Activated CD4-positive, alpha-beta memory T cell treated with anti-CD3 and anti-CD28 coated beads for 36 hours (primary cell): ENCODE data around the gene NKX6-2. TPM values are rescaled to one million over a fixed set of nuclear protein-coding genes. Genes with fewer than 3 reads are reported as not detected.
"Not testable (repeated sequence)": the region's sequence is repeated elsewhere in the genome, so short reads cannot be mapped to it uniquely, and the experiment has no call there.

Experiments used
- CTCF ChIA-PET: fragments of 350-600 bp; sonication (Branson Sonifier 250); formaldehyde crosslinking; loops from one replicate; lab custom pipeline; 2021; ENCODE audit warnings: antibody characterized with exemption, inconsistent platforms; lab: Charles Lee
- POLR2A ChIA-PET: fragments of 350-600 bp; sonication (Branson Sonifier 250); formaldehyde crosslinking; loops from one replicate; lab custom pipeline; 2021; ENCODE audit warnings: antibody characterized with exemption; lab: Charles Lee
- DNase-seq: peaks from one replicate; pipeline ENCODE4 v3.0.0-alpha.2; 2020
- H3K27ac Mint-ChIP-seq: one replicate; pipeline ENCODE4 v1.8.0; 2021; ENCODE audit warnings: mixed read lengths
- H3K27me3 Mint-ChIP-seq: one replicate; pipeline ENCODE4 v1.8.0; 2021; ENCODE audit warnings: mixed read lengths
- H3K36me3 Mint-ChIP-seq: one replicate; pipeline ENCODE4 v1.8.0; 2021; ENCODE audit warnings: mixed read lengths
- H3K4me1 Mint-ChIP-seq: one replicate; pipeline ENCODE4 v1.8.0; 2021; ENCODE audit warnings: low read depth, mixed read lengths
- H3K4me3 Mint-ChIP-seq: one replicate; pipeline ENCODE4 v1.8.0; 2021; ENCODE audit warnings: mild to moderate bottlenecking, mixed read lengths
- H3K9me3 Mint-ChIP-seq: one replicate; pipeline ENCODE4 v1.8.0; 2021; ENCODE audit warnings: mixed read lengths
- intact Hi-C: fragments of 100-400 bp; cut with micrococcal nuclease; formaldehyde crosslinking; loops from one replicate; pipeline ENCODE4 v1.15.1; 2023
- total RNA-seq, 2 experiments: library from RNA; stranded (reverse); gene quantifications; one replicate each; pipeline ENCODE4 v1.2.3, GENCODE V29; 2021

The NKX6-2 gene
- total RNA-seq, 2 experiments from 2014 or later = not detected

DNA sequence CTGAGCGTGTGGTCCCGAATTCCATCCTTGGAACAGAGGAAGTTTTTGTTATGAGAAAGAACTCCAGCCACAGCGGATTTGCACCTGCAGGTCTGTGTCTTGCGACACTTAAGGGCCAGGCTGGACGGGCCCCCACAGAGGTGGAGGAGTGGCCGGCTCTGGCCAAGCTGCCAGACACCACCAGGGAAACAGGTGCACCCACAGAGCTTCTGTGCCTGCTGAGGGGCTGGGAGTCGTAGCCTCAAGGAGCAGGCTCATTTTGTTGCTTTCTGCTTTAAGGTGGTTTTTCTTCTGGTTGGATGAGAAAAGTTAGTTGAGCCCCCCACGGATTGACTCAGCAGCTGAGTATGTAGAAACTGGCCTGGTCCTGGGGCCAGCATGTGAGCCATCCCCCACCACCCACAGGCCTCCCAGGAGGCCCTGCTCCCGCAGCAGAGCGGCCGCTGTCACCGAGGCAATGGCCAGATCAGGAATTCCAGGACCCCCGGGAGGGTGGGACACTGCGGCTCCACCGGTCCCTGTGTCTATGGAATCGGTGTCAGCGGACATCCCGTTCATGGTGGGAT is 41.9 kb downstream of the NKX6-2 start:
- H3K4me1 Mint-ChIP-seq = no peaks in the 10 kb centered on the region
- no peak for DNase-seq
- ChIA-PET POLR2A (no interaction called here), CTCF (no interaction called here)
- no peak overlapping the region for H3K27ac Mint-ChIP-seq
- H3K9me3 Mint-ChIP-seq = no peaks in the 10 kb centered on the region
- H3K27me3 Mint-ChIP-seq = no peaks in the 10 kb centered on the region
- H3K4me3 Mint-ChIP-seq = no peak overlapping the region
- H3K36me3 Mint-ChIP-seq = no peaks in the 10 kb centered on the region
- intact Hi-C loops = no loop called here

DNA sequence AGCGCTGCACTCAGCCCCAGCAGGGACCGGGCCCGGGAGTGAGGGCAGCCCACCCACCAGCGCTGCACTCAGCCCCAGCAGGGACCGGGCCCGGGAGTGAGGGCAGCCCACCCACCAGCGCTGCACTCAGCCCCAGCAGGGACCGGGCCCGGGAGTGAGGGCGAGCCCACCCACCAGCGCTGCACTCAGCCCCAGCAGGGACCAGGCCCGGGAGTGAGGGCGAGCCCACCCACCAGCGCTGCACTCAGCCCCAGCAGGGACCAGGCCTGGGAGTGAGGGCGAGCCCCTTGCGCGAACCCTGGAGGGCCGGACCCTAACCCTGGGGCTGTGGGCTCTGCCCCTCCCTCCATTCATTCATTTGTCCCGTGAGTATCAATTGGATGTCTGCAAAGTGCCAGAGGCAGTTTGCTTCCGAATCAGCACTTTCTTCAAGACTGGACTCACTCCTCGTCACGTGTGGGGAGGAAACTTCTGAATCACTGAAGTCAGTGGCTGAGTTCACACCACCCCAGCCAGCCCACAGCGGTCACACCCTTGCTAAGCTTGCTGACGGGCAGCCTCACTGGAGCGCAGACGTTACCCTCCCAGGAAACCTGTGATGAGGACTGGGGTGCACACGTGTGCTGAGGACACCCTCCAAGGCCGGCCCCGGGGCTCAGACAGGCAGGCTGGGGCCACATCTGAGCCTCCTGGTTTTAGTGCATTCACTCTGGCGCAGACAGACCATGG is 42.6 kb downstream of the NKX6-2 start:
- H3K36me3 Mint-ChIP-seq, CTCF ChIA-PET, DNase-seq, H3K27ac Mint-ChIP-seq, H3K4me3 Mint-ChIP-seq, H3K9me3 Mint-ChIP-seq, intact Hi-C loops, H3K4me1 Mint-ChIP-seq, POLR2A ChIA-PET, H3K27me3 Mint-ChIP-seq: not testable (repeated sequence)

DNA sequence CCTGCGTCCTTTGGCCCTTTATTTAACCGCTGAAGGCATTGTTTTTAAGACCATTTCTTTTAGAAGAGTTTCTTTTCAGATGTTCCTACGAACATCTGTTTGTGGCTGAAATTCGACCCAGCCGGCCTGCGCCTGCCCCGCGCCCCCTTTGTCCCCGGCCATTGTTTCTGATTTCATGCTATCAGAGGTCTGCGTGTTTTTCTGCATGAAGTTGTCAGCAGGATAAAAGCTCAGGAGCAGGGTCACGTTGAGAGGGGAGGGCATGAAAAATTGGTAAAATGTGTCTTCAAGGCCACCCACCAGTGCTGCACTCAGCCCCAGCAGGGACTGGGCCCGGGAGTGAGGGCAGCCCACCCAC is 43.1 kb downstream of the NKX6-2 start:
- intact Hi-C loops = no loop called here
- POLR2A ChIA-PET = no interaction called here

DNA sequence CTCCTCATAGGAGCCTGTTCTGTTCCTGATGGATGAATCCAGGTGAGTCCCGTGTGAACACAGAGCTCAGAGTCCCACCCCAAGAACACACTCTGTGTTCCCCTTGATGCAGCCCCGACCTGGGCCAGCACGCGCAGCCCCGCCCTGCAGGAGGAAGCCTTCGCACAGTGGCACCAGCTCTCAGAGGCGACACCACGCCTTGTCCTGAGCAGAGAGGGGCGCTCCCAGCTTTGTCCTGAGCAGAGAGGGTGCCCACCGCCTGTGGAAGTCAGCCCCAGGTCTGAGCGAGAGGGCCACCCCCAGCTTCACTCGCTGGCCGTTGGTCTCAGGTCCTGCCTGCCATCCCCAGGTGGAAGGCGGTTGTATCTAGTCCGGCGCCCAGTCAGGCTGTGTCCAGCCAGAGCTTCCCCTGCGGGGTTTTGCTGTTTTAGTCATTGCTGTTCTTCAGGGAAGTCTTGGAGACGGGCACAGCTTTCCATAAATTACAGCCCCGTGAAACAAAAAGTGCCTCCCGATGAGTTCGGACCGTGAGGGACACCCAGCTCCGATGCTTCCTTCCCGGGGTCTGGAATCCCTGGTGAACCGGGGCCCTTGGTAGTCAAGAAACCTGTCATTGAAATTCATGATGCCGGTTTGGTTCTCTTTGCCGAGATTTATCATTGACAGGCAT is 43.6 kb downstream of the NKX6-2 start:
- Mint-ChIP-seq H3K4me3 (no peak overlapping the region), H3K27ac (no peak overlapping the region)

More for the DNA sequence above, 43.1 kb downstream of the NKX6-2 start:
- H3K9me3 Mint-ChIP-seq = no peaks in the 10 kb centered on the region
- H3K36me3 Mint-ChIP-seq = no peaks in the 10 kb centered on the region
- no peak for DNase-seq
- no peak overlapping the region for H3K27ac Mint-ChIP-seq
- H3K27me3 Mint-ChIP-seq = no peaks in the 10 kb centered on the region
- no peak overlapping the region for H3K4me3 Mint-ChIP-seq
- no peaks in the 10 kb centered on the region for H3K4me1 Mint-ChIP-seq
- CTCF ChIA-PET = no interaction called here

DNA sequence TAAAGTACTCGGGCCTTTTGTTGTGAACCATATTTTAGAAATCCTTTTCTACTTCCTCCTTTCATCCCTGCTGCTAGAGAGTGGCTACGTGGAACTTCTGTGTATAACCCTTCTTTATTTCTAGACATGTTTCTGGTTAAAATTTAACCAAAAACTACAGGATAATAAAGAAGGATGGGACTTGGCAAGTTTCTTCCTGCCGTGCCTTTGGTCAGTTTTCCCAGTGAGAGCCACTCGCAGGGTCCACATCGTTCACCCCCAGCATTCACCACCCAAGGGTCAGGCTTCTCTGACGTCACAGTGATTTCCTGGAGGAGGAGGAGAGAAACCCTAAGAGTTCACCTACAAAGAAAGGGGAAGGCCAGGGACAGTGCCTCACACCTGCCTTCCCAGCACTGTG is 45.4 kb downstream of the NKX6-2 start:
- CTCF ChIA-PET = no interaction called here
- intact Hi-C loops = no loop called here

More for the DNA sequence above, 43.6 kb downstream of the NKX6-2 start:
- DNase-seq = no peak
- ChIA-PET CTCF (no interaction called here), POLR2A (no interaction called here)
- Mint-ChIP-seq H3K4me1 (no peaks in the 10 kb centered on the region), H3K9me3 (no peaks in the 10 kb centered on the region), H3K27me3 (no peaks in the 10 kb centered on the region), H3K36me3 (no peaks in the 10 kb centered on the region)
- intact Hi-C loops = no loop called here

DNA sequence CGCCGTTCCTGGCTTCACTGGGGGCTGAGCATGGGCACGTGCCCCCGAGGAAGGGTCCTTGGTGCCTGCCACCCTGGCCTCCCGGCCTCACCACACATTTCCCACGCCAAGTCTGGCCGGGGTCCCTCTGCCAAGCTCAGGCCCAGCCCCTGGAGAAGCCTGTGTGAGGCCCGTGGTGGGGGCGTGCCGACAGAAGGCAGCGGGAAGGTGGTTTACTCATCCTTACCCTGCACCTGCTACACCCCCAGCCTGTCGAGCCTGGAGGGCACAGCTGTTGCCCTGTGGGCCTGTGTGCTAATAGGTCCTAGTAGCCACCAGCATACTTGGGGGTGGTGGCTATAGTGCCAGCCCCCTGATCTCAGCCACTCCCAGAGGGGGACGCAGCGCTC is 46.7 kb downstream of the NKX6-2 start:
- ChIA-PET CTCF (no interaction called here), POLR2A (no interaction called here)
- intact Hi-C loops = no loop called here
- Mint-ChIP-seq H3K4me1 (no peaks in the 10 kb centered on the region), H3K27me3 (no peaks in the 10 kb centered on the region), H3K27ac (no peak overlapping the region), H3K36me3 (no peaks in the 10 kb centered on the region), H3K4me3 (no peak overlapping the region), H3K9me3 (no peaks in the 10 kb centered on the region)
- no peak for DNase-seq

More for the DNA sequence above, 45.4 kb downstream of the NKX6-2 start:
- DNase-seq = no peak
- H3K9me3 Mint-ChIP-seq = no peaks in the 10 kb centered on the region
- H3K27ac Mint-ChIP-seq = no peak overlapping the region
- no peaks in the 10 kb centered on the region for H3K27me3 Mint-ChIP-seq
- H3K4me1 Mint-ChIP-seq = no peaks in the 10 kb centered on the region
- H3K4me3 Mint-ChIP-seq = no peak overlapping the region
- POLR2A ChIA-PET = no interaction called here
- H3K36me3 Mint-ChIP-seq = no peaks in the 10 kb centered on the region

DNA sequence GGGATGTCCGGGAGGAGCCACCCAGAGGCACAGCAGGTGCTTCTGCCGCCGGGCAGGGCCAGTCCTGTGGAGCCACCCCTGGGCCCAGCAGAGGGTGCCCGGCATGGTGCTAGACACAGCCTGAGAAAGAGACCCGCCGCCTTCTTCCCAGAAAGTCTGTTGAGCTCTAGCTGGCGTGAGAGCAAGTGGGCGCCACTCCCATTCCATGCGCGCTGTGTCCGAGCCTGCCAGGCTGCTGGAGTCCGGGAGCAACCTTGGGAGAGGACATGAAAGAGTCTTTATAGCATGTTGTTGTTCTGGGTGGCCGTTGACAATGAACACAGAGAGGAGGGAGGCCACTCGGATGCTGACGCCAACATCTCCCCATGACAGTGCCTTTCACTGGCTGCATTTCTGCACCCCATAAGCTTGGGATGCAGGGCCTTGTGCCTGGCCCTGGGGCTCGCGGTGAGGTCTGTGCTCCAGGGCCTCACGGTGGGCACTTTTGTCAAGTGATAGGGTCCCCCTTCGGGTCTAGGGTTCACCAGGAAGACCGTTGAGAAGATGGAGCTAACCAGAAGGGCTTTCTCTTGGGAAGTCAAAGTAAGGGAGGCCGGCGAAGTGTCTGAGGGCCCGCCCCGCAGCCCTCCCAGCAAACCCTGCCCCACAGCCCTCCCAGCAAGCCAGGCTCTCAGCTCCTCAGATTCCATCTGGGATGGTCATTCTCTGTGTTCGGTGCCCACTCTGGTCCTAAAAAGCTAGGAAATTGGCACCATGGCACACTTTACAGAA is 47.3 kb downstream of the NKX6-2 start:
- CTCF ChIA-PET = no interaction called here
- H3K9me3 Mint-ChIP-seq = no peaks in the 10 kb centered on the region
- no peak overlapping the region for H3K27ac Mint-ChIP-seq
- DNase-seq = no peak
- intact Hi-C loops = no loop called here
- H3K36me3 Mint-ChIP-seq = no peaks in the 10 kb centered on the region
- H3K4me3 Mint-ChIP-seq = no peak overlapping the region
- H3K27me3 Mint-ChIP-seq = no peaks in the 10 kb centered on the region
- POLR2A ChIA-PET = no interaction called here
- H3K4me1 Mint-ChIP-seq = no peaks in the 10 kb centered on the region

DNA sequence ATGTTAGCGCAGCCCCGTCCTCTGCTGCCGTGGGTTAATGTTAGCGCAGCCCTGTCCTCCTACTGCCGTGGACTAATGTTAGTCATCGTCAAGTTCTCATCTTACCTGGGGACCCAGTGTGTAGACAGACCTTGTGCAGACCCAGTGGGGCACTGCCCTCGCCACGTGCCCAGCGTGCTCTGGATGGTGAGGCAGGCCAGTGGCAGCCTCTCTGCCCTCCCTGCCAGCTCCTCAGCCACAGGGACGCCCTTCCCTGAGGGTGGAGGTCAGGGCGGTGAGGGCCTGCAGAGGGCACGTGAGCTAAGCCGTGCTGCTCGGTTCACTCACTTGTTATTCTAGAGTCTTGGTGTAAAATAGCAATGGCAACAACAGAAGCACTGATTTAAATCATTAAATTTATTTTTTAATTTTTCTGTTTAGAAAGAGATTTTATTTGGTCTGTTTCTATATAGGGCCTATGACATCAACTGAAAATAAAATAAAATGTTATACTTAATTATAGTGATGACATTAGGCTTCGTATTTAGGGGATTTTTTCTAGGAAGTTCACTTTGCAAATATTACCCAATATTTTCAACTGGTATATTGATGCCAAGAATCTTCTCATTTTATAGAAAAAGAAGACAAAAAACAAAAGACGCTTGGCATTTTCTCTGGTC is 48.4 kb downstream of the NKX6-2 start:
- Mint-ChIP-seq H3K9me3 (no peaks in the 10 kb centered on the region), H3K27me3 (no peaks in the 10 kb centered on the region), H3K4me3 (no peak overlapping the region), H3K27ac (no peak overlapping the region), H3K4me1 (no peaks in the 10 kb centered on the region), H3K36me3 (no peaks in the 10 kb centered on the region)
- intact Hi-C loops = no loop called here
- ChIA-PET CTCF (no interaction called here), POLR2A (no interaction called here)
- no peak for DNase-seq

DNA sequence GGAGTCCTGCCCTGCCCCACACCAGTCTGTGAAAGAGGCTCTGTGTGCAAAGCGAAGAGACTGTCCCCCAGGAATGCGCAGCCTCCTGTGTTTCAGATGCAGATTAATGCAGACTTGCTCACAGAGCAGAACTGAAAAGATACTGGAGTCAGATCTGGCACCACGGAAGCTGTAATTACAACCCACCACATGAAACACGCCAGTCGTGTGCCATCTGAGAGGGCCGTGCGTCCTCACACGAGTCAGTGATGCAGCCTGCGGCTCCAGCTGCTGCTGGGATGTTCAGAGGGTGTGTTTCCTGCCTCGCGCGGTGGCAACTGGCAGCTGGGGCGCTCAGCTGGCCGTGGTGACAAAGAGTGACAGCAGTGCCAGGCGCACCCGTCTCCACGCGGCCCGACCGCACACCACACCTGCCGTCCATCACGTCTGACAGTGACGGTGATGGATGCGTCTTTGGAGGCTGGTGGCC is 50.0 kb downstream of the NKX6-2 start:
- ChIA-PET POLR2A (no interaction called here), CTCF (no interaction called here)
- Mint-ChIP-seq H3K4me3 (no peak overlapping the region), H3K27me3 (no peaks in the 10 kb centered on the region), H3K36me3 (no peaks in the 10 kb centered on the region), H3K4me1 (no peaks in the 10 kb centered on the region), H3K27ac (no peak overlapping the region), H3K9me3 (no peaks in the 10 kb centered on the region)
- no peak for DNase-seq
- intact Hi-C loops = no loop called here

DNA sequence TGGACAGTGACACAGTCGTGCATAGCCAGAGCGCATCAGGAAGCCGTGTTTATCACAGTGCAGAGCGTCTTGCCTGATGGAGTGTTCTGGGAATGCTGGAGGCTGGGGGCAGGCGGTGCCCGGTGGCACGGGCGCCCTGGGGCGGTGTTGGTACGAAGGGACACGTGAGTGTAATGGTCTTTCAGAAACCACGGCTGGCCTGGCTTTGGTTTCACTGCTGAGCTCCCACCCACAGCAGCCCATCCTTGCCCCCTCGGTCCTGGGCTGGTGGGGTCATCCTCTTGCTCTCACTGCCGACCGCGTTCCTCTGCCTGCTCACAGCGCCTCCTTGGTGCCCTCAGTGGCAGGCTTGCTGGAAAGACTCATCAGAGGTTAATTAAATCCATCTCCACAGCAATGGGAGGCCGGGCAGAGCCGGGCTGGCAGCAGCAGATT is 50.6 kb downstream of the NKX6-2 start:
- Mint-ChIP-seq H3K4me3 (no peak overlapping the region), H3K27me3 (no peaks in the 10 kb centered on the region), H3K9me3 (no peaks in the 10 kb centered on the region), H3K36me3 (no peaks in the 10 kb centered on the region), H3K27ac (no peak overlapping the region), H3K4me1 (no peaks in the 10 kb centered on the region)
- no peak for DNase-seq
- CTCF ChIA-PET = no interaction called here
- POLR2A ChIA-PET = no interaction called here
- intact Hi-C loops = no loop called here

DNA sequence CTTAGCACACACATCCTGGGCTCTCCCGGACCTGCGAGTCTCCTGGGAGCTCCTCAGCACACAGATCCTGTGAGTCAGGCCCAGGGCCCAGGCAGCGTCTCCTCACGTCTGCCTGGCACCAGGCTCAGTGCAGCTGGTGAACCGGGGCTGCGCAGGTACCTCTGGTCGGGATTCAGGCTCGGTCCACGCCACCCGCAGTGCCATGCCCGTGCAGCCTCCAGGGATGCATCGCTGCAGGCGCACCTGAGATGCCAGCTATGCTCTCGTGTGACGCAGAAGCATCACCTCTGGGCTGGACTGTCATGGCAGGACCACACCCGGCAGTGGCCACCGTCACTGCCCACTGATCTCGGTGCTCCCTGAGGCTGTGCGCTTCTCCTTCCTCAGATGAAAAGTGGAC is 52.0 kb downstream of the NKX6-2 start:
- H3K4me1 Mint-ChIP-seq = no peaks in the 10 kb centered on the region
- H3K36me3 Mint-ChIP-seq = no peaks in the 10 kb centered on the region
- H3K4me3 Mint-ChIP-seq = no peak overlapping the region
- H3K9me3 Mint-ChIP-seq = no peaks in the 10 kb centered on the region
- H3K27me3 Mint-ChIP-seq = no peaks in the 10 kb centered on the region
- CTCF ChIA-PET = no interaction called here
- intact Hi-C loops = no loop called here
- DNase-seq = no peak
- no peak overlapping the region for H3K27ac Mint-ChIP-seq
- POLR2A ChIA-PET = no interaction called here
